HCT116 (cell line): ENCODE data around the gene CR1L. TPM values are rescaled to one million over a fixed set of nuclear protein-coding genes. Genes with fewer than 3 reads are reported as not detected.

Experiments used
- ATAC-seq: fragments of 200-7000 bp; cut with Tn5 transposase; 2 replicates; pipeline ENCODE4 v1.9.1; 2020; ENCODE audit warnings: mild to moderate bottlenecking, moderate library complexity
- BruUV-seq: library from RNA; stranded (reverse); fragments of 400-500 nt; replicated peaks from 2 replicates; lab custom pipeline; 2021; lab: Mats Ljungman, UMichigan
- CTCF ChIA-PET: fragments of 300-600 bp; sonication (Branson Sonifier 250); formaldehyde crosslinking; loops from one replicate; lab custom pipeline; 2021; ENCODE audit warnings: antibody characterized with exemption; lab: Charles Lee
- POLR2A ChIA-PET: fragments of 300-600, 350-600 bp; sonication (Branson Sonifier 250); formaldehyde crosslinking; loops from one replicate; lab custom pipeline; 2021; ENCODE audit warnings: antibody characterized with exemption; lab: Charles Lee
- RAD21 ChIA-PET, 2 experiments: fragments of 300-600 bp; sonication (Branson Sonifier 250); formaldehyde crosslinking; loops; one replicate each; lab custom pipeline; 2023; ENCODE audit warnings: low total read pairs in 2 of 2; ENCODE audit not compliant: uncharacterized antibody in 2 of 2, unreplicated experiment in 2 of 2, low non-redundant PET in 1 of 2; lab: Charles Lee
- DNase-seq: peaks from one replicate; pipeline ENCODE4 v3.0.0-alpha.2; 2010; ENCODE audit warnings: low read depth, low spot score
- H2AFZ ChIP-seq: fragments of 200-600 bp; shearing (Covaris generic), sonication (generic); 2 replicates; pipeline ENCODE4 v1.6.1; 2017; ENCODE audit warnings: low read depth, mixed run types, mixed read lengths, antibody characterized with exemption, low read length; ENCODE audit not compliant: poor library complexity, severe bottlenecking
- H3K27ac ChIP-seq: 2 replicates; pipeline ENCODE4 v1.5.1; 2012; ENCODE audit warnings: low read depth, low read length
- H3K27me3 ChIP-seq: fragments of 200-600 bp; sonication (generic); 2 replicates; pipeline ENCODE4 v1.6.1; 2016; ENCODE audit warnings: mixed run types, low read length, mixed read lengths; ENCODE audit not compliant: insufficient read depth
- H3K36me3 ChIP-seq, 2 experiments: fragments of 200-500 bp in 1 of 2; fragments of 200-600 bp in 1 of 2; sonication (Bioruptor generic) in 1 of 2; sonication (generic) in 1 of 2; 2 replicates each; pipeline versions ENCODE4 v1.5.1 to v1.6.1; 2014 to 2016; ENCODE audit warnings: low read length in 2 of 2, inconsistent platforms in 1 of 2, mixed read lengths in 1 of 2, mixed run types in 1 of 2; ENCODE audit not compliant: insufficient read depth in 2 of 2, control insufficient read depth in 1 of 2
- H3K4me1 ChIP-seq, 2 experiments: fragments of 200-600 bp in 1 of 2; sonication (generic) in 1 of 2; 2 replicates each; pipeline versions ENCODE4 v1.5.1 to v1.6.1; 2012 to 2017; ENCODE audit warnings: low read length in 2 of 2, inconsistent platforms in 1 of 2, mild to moderate bottlenecking in 1 of 2, mixed read lengths in 1 of 2, mixed run types in 1 of 2, moderate library complexity in 1 of 2; ENCODE audit not compliant: insufficient read depth in 2 of 2, control insufficient read depth in 1 of 2
- H3K4me2 ChIP-seq: fragments of 200-600 bp; sonication (generic); 2 replicates; pipeline ENCODE4 v1.6.1; 2017; ENCODE audit warnings: mixed run types, low read length, mixed read lengths
- H3K4me3 ChIP-seq, 2 experiments: fragments of 200-600 bp in 1 of 2; sonication (generic) in 1 of 2; replicated peaks in 1 of 2; 2 replicates each; pipeline ENCODE4 v1.5.1; 2011 to 2016; ENCODE audit warnings: low read length in 2 of 2, control low read depth in 1 of 2, low read depth in 1 of 2, mild to moderate bottlenecking in 1 of 2, mixed read lengths in 1 of 2, mixed run types in 1 of 2
- H3K79me2 ChIP-seq: fragments of 200-600 bp; sonication (generic); 2 replicates; pipeline ENCODE4 v1.6.1; 2017; ENCODE audit warnings: mild to moderate bottlenecking, mixed run types, low read length, moderate library complexity, mixed read lengths; ENCODE audit not compliant: insufficient read depth
- H3K9ac ChIP-seq: fragments of 200-600 bp; sonication (generic); 2 replicates; pipeline ENCODE4 v1.6.1; 2016; ENCODE audit warnings: low read length, mixed read lengths
- H3K9me2 ChIP-seq: fragments of 200-600 bp; sonication (generic), shearing (Covaris generic); 2 replicates; pipeline ENCODE4 v1.6.1; 2017; ENCODE audit warnings: mixed run types, mild to moderate bottlenecking, moderate library complexity; ENCODE audit not compliant: insufficient read depth
- H3K9me3 ChIP-seq, 2 experiments: fragments of 200-500 bp in 1 of 2; fragments of 200-600 bp in 1 of 2; sonication (Bioruptor generic) in 1 of 2; sonication (generic) in 1 of 2; 2 replicates each; pipeline ENCODE4 v1.6.1; 2014 to 2017; ENCODE audit warnings: low read length in 2 of 2, mixed read lengths in 2 of 2, inconsistent platforms in 1 of 2, low read depth in 1 of 2, mild to moderate bottlenecking in 1 of 2, mixed run types in 1 of 2, moderate library complexity in 1 of 2; ENCODE audit not compliant: control insufficient read depth in 1 of 2, insufficient read depth in 1 of 2
- H4K20me1 ChIP-seq: fragments of 200-600 bp; sonication (generic), shearing (Covaris generic); 2 replicates; pipeline ENCODE4 v1.6.1; 2017; ENCODE audit warnings: mixed run types, mild to moderate bottlenecking, moderate library complexity; ENCODE audit not compliant: insufficient read depth
- FOSL1 ChIP-seq: IDR thresholded peaks from 2 replicates; pipeline ENCODE4 v1.6.1; 2012; ENCODE audit warnings: low read depth
- ZNF274 ChIP-seq: fragments of 200-500 bp; sonication (Bioruptor generic); IDR thresholded peaks from 2 replicates; pipeline ENCODE4 v1.6.1; 2014; ENCODE audit warnings: mild to moderate bottlenecking, low read depth, low read length, inconsistent platforms
- intact Hi-C: fragments of 100-400 bp; cut with micrococcal nuclease; formaldehyde crosslinking; loops from 2 replicates; pipeline ENCODE4 v1.10.0; 2022
- total RNA-seq: library from RNA; stranded (reverse); gene quantifications from one replicate; pipeline ENCODE4 v1.2.1, GENCODE V29; 2021; ENCODE audit not compliant: unreplicated experiment
- TF ChIP-seq, protein P1 (sequence below), 3 experiments: fragments of 200-600 bp in 1 of 3; sonication (generic) in 1 of 3; IDR thresholded peaks in 2 of 3; conservative IDR thresholded peaks in 1 of 3; 2 replicates each; pipeline ENCODE4 v1.5.1; 2012 to 2017; ENCODE audit warnings: low read depth in 2 of 3, low read length in 2 of 3, antibody characterized with exemption in 1 of 3, borderline replicate concordance in 1 of 3, control low read depth in 1 of 3, mild to moderate bottlenecking in 1 of 3, mixed read lengths in 1 of 3, mixed run types in 1 of 3, moderate library complexity in 1 of 3; ENCODE audit not compliant: insufficient read depth in 1 of 3

Gene CR1L
- total RNA-seq, 1 experiment from 2014 or later: 0.15 TPM

DNA sequence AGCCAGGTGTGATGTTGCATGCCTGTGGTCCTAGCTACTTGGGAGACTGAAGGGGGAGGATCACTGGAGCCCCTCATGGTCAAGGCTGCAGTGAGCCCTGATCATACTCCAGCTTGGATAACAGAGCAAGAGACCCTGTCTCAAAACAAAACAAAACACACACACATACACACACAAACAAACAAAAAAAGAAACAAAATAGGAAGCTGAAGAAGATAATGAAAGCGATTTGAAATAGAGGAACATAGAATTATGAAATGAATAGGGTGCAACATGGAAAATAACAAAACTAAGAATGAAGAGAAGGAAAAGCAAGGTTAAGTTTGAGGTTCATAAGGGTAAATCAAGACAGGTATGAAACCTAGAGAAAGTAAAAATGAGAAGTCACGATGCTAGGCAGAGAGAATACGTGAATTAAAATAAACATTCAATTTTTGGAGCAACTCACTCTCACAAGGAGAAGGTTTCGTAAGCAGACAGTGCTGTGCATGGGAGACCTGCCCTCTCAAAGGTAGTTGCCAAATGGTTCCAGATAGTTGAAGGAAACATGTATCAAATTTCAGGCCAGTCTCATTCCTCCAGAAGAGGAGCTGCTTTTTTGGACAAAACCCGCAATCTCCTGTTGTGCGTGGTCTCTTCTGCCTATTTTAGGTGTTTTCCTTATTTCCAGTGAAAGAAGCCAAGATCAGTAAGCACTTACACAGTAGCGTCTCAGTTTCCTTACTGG is 110.2 kb downstream of the CR1L start:
- no peak for TF ChIP-seq FOSL1
- TF ChIP-seq, protein P1, sequence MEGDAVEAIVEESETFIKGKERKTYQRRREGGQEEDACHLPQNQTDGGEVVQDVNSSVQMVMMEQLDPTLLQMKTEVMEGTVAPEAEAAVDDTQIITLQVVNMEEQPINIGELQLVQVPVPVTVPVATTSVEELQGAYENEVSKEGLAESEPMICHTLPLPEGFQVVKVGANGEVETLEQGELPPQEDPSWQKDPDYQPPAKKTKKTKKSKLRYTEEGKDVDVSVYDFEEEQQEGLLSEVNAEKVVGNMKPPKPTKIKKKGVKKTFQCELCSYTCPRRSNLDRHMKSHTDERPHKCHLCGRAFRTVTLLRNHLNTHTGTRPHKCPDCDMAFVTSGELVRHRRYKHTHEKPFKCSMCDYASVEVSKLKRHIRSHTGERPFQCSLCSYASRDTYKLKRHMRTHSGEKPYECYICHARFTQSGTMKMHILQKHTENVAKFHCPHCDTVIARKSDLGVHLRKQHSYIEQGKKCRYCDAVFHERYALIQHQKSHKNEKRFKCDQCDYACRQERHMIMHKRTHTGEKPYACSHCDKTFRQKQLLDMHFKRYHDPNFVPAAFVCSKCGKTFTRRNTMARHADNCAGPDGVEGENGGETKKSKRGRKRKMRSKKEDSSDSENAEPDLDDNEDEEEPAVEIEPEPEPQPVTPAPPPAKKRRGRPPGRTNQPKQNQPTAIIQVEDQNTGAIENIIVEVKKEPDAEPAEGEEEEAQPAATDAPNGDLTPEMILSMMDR (IDR thresholded peaks at IDR 0.05 in 2 of 3, conservative IDR thresholded peaks at IDR 0.05 in 1 of 3; ENCODE audit: borderline replicate concordance in 1 of 3, insufficient read depth in 1 of 3, low read depth in 2 of 3, low read length in 2 of 3): no peak
- TF ChIP-seq ZNF274: no peak
- no peak overlapping the region for H3K27ac ChIP-seq
- H3K9ac ChIP-seq: no peak overlapping the region
- ATAC-seq: no peak
- H3K27me3 ChIP-seq: no peaks in the 10 kb centered on the region
- no peak overlapping the region for H2AFZ ChIP-seq
- peaks cover 83% of the 10 kb centered on the region for H3K79me2 ChIP-seq
- no peak overlapping the region for H3K4me3 ChIP-seq
- RAD21 ChIA-PET: no interaction called here
- POLR2A ChIA-PET: interaction anchor here (0.9 kb wide), 1 partner anchor 9 kb away, joined by 3 read pairs; no protein-coding TSS in a partner anchor
- BruUV-seq: no TSS peak
- no peaks in the 10 kb centered on the region for H3K9me3 ChIP-seq
- H3K4me2 ChIP-seq: no peak overlapping the region
- no peak for DNase-seq
- H3K4me1 ChIP-seq: peaks cover 9 to 20% of the 10 kb centered on the region in 2 experiments
- H3K36me3 ChIP-seq: peaks cover 11% of the 10 kb centered on the region in 2 experiments; a peak in 2 of 4 replicates
- no peaks in the 10 kb centered on the region for H4K20me1 ChIP-seq
- CTCF ChIA-PET: no interaction called here
- H3K9me2 ChIP-seq: no peaks in the 10 kb centered on the region
- intact Hi-C loops: no loop called here
